ENCODE data around the gene RIMS3. TPM values are rescaled to one million over a fixed set of nuclear protein-coding genes. Genes with fewer than 3 reads are reported as not detected.

The RIMS3 gene
- total RNA-seq, 1 experiment from 2014 or later = 19.8 TPM

GRCh38 chr1:40621821-40622450 lies 43.5 kb downstream of the RIMS3 start (continued):
- TF ChIP-seq FOXP4 (CRISPR knock-in tag; IDR thresholded peaks at IDR 0.05) (no peak), TEAD4 (CRISPR knock-in tag; IDR thresholded peaks at IDR 0.05) (no peak), ELF4 (CRISPR knock-in tag; IDR thresholded peaks at IDR 0.05; ENCODE audit: low read depth) (no peak)
- TF ChIP-seq, protein P1, sequence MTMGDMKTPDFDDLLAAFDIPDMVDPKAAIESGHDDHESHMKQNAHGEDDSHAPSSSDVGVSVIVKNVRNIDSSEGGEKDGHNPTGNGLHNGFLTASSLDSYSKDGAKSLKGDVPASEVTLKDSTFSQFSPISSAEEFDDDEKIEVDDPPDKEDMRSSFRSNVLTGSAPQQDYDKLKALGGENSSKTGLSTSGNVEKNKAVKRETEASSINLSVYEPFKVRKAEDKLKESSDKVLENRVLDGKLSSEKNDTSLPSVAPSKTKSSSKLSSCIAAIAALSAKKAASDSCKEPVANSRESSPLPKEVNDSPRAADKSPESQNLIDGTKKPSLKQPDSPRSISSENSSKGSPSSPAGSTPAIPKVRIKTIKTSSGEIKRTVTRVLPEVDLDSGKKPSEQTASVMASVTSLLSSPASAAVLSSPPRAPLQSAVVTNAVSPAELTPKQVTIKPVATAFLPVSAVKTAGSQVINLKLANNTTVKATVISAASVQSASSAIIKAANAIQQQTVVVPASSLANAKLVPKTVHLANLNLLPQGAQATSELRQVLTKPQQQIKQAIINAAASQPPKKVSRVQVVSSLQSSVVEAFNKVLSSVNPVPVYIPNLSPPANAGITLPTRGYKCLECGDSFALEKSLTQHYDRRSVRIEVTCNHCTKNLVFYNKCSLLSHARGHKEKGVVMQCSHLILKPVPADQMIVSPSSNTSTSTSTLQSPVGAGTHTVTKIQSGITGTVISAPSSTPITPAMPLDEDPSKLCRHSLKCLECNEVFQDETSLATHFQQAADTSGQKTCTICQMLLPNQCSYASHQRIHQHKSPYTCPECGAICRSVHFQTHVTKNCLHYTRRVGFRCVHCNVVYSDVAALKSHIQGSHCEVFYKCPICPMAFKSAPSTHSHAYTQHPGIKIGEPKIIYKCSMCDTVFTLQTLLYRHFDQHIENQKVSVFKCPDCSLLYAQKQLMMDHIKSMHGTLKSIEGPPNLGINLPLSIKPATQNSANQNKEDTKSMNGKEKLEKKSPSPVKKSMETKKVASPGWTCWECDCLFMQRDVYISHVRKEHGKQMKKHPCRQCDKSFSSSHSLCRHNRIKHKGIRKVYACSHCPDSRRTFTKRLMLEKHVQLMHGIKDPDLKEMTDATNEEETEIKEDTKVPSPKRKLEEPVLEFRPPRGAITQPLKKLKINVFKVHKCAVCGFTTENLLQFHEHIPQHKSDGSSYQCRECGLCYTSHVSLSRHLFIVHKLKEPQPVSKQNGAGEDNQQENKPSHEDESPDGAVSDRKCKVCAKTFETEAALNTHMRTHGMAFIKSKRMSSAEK (CRISPR knock-in tag; IDR thresholded peaks at IDR 0.05; ENCODE audit: borderline replicate concordance) = no peak

- ChIA-PET CTCF (interaction anchor here (0.6 kb wide), 2 partner anchors 47 to 328 kb away, joined by 4 read pairs; no protein-coding TSS in a partner anchor), POLR2A (no interaction called here)
These were observed 44.8 kb downstream of the RIMS3 start for GRCh38 chr1:40620586-40621210.

DNA sequence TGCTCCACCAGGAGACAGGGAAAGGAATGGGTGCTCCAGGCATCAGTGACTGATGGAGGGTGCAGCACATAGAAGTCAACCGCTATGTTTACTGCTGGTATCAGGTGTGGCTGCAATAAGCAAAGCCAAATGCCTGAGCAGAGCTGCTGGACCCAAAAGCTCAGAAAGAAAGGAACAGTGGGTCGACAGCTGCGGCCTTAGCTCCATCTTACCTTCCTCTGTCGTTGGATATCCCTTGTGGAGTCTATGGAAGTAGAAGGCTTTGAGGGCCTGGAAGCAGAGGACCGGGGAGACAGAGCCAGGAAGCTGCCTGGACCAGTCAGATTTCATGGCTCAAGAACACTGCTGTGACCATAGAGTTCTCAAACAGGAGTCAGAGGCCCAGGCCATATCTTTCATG lies 45.3 kb downstream of the RIMS3 start:
- DNase-seq (ENCODE audit: low spot score) = no peak
- H3K27me3 Mint-ChIP-seq (ENCODE audit: low read depth) = no peaks in the 10 kb centered on the region
- no peak overlapping the region for H3K4me3 Mint-ChIP-seq
- H3K9me3 Mint-ChIP-seq = no peaks in the 10 kb centered on the region
- H3K36me3 Mint-ChIP-seq = no peaks in the 10 kb centered on the region
- ChIA-PET CTCF (interaction anchor here (0.6 kb wide), 1 partner anchor 329 kb away, joined by 4 read pairs; no protein-coding TSS in a partner anchor), POLR2A (no interaction called here)
- no peaks in the 10 kb centered on the region for H3K4me1 Mint-ChIP-seq
- no peak for ATAC-seq
- H3K27ac Mint-ChIP-seq = no peak overlapping the region
- TF ChIP-seq HMGXB4 (CRISPR knock-in tag; IDR thresholded peaks at IDR 0.05) (no peak), NR1H2 (CRISPR knock-in tag; IDR thresholded peaks at IDR 0.05) (no peak), TP53 (CRISPR knock-in tag; IDR thresholded peaks at IDR 0.05) (no peak), GABPB1 (CRISPR knock-in tag; IDR thresholded peaks at IDR 0.05) (no peak), PRRX2 (CRISPR knock-in tag; IDR thresholded peaks at IDR 0.05) (no peak), ETV6 (CRISPR knock-in tag; IDR thresholded peaks at IDR 0.05) (no peak), ATF2 (CRISPR knock-in tag; IDR thresholded peaks at IDR 0.05; ENCODE audit: borderline replicate concordance, low read depth) (no peak), STAT6 (CRISPR knock-in tag; conservative IDR thresholded peaks at IDR 0.05; ENCODE audit: low read depth) (no peak)

More at GRCh38 chr1:40620586-40621210, 44.8 kb downstream of the RIMS3 start:
- ATAC-seq (no peak), DNase-seq (ENCODE audit: low spot score) (no peak)
- H3K36me3 Mint-ChIP-seq = no peaks in the 10 kb centered on the region
- no peaks in the 10 kb centered on the region for H3K27me3 Mint-ChIP-seq (ENCODE audit: low read depth)
- TF ChIP-seq, protein P2, sequence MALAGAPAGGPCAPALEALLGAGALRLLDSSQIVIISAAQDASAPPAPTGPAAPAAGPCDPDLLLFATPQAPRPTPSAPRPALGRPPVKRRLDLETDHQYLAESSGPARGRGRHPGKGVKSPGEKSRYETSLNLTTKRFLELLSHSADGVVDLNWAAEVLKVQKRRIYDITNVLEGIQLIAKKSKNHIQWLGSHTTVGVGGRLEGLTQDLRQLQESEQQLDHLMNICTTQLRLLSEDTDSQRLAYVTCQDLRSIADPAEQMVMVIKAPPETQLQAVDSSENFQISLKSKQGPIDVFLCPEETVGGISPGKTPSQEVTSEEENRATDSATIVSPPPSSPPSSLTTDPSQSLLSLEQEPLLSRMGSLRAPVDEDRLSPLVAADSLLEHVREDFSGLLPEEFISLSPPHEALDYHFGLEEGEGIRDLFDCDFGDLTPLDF (CRISPR knock-in tag; IDR thresholded peaks at IDR 0.05) = no peak
- TF ChIP-seq SMAD4 (CRISPR knock-in tag; IDR thresholded peaks at IDR 0.05) = no peak
- no peak for TF ChIP-seq CREB1 (CRISPR knock-in tag; IDR thresholded peaks at IDR 0.05)
- no peak for TF ChIP-seq ZNF317 (CRISPR knock-in tag; IDR thresholded peaks at IDR 0.05; ENCODE audit: borderline replicate concordance, low read depth)
- no peak for TF ChIP-seq NFYB (CRISPR knock-in tag; conservative IDR thresholded peaks at IDR 0.05; ENCODE audit: low read depth)
- TF ChIP-seq JUN (CRISPR knock-in tag; IDR thresholded peaks at IDR 0.05) = no peak
- no peak for TF ChIP-seq PRRX2 (CRISPR knock-in tag; IDR thresholded peaks at IDR 0.05)
- TF ChIP-seq NR1H2 (CRISPR knock-in tag; IDR thresholded peaks at IDR 0.05) = no peak
- TF ChIP-seq TP53 (CRISPR knock-in tag; IDR thresholded peaks at IDR 0.05) = no peak
- no peak for TF ChIP-seq OVOL2 (CRISPR knock-in tag; IDR thresholded peaks at IDR 0.05; ENCODE audit: borderline replicate concordance)
- no peaks in the 10 kb centered on the region for H3K4me1 Mint-ChIP-seq
- no peak overlapping the region for H3K27ac Mint-ChIP-seq
- H3K9me3 Mint-ChIP-seq = no peaks in the 10 kb centered on the region
- H3K4me3 Mint-ChIP-seq = no peak overlapping the region

All from WTC11 (cell line).